HCEC 1CT (cell line): Measurements from ENCODE around the gene BCCIP.
A peak's percentile ranks its signal among the peaks of the same experiment; 100 is the strongest.

ENCODE experiments used
- DNase-seq: peaks from one replicate; pipeline ENCODE4 v3.0.0-alpha.2; 2017

The BCCIP gene

GRCh38 chr10:125848371-125848770, 25.0 kb downstream of the BCCIP start:
- DNase-seq: no peak

- DNase-seq: no peak
Measured at GRCh38 chr10:125848857-125849256, 25.5 kb downstream of the BCCIP start.

- DNase-seq: no peak
Measured at GRCh38 chr10:125849448-125849847, 26.1 kb downstream of the BCCIP start.

GRCh38 chr10:125850766-125851731, 27.7 kb downstream of the BCCIP start:
- no peak for DNase-seq

GRCh38 chr10:125852487-125852886, 29.1 kb downstream of the BCCIP start:
- DNase-seq: no peak

GRCh38 chr10:125857185-125857760, 33.9 kb downstream of the BCCIP start:
- no peak for DNase-seq

GRCh38 chr10:125859128-125859817, 35.9 kb downstream of the BCCIP start:
- no peak for DNase-seq

GRCh38 chr10:125865120-125865519, 41.8 kb downstream of the BCCIP start:
- DNase-seq: no peak

GRCh38 chr10:125866421-125867029, 43.2 kb downstream of the BCCIP start:
- no peak for DNase-seq

- peak; percentile 41 for DNase-seq
Measured at GRCh38 chr10:125868372-125868975, 45.1 kb downstream of the BCCIP start.

GRCh38 chr10:125871338-125871737, 48.0 kb downstream of the BCCIP start:
- no peak for DNase-seq

- peak; percentile 90 for DNase-seq
Measured at GRCh38 chr10:125878957-125879835, 55.9 kb downstream of the BCCIP start.

- DNase-seq: no peak
Measured at GRCh38 chr10:125880719-125881118, 57.4 kb downstream of the BCCIP start.

GRCh38 chr10:125881192-125881591, 57.8 kb downstream of the BCCIP start, which contains the start of gene DHX32:
Gene DHX32 (minus strand): TSS chr10:125881292. CDS start chr10:125880824, 468 bp downstream.
- DNase-seq: no peak

GRCh38 chr10:125882596-125882995, 59.2 kb downstream of the BCCIP start:
- DNase-seq: no peak

- no peak for DNase-seq
Measured at GRCh38 chr10:125883211-125883610, 59.9 kb downstream of the BCCIP start.
